ENCODE data around the gene ENOX1.
"Not testable (repeated sequence)": the region's sequence is repeated elsewhere in the genome, so short reads cannot be mapped to it uniquely, and the experiment has no call there.

Gene ENOX1

DNA sequence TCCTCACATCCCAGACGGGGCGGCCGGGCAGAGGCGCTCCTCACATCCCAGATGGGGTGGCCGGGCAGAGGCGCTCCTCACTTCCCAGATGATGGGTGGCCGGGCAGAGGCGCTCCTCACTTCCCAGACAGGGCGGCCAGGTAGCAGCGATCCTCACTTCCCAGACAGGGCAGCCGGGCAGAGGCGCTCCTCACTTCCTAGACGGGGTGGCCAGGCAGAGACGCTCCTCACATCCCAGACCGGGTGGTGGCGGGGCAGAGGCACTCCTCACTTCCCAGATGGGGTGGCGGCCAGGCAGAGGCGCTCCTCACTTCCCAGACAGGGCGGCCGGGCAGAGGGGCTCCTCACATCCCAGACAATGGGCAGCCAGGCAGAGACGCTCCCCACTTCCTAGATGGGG lies 370.4 kb downstream of the ENOX1 start:
- peak; percentile 18 for DNase-seq

DNA sequence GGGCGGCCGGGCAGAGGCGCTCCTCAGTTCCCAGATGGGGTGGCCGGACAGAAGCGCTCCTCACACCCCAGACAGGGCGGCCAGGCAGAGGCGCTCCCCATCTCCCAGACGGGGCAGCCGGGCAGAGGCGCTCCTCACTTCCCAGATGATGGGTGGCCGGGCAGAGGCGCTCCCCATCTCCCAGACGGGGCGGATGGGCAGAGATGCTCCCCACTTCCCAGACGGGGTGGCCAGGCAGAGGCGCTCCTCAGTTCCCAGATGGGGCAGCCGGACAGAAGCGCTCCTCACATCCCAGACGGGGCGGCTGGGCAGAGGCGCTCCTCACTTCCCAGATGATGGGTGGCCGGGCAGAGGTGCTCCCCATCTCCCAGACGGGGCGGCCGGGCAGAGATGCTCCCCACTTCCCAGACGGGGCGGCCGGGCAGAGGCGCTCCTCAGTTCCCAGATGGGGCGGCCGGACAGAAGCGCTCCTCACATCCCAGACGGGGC lies 370.8 kb downstream of the ENOX1 start:
- not testable (repeated sequence) for DNase-seq

DNA sequence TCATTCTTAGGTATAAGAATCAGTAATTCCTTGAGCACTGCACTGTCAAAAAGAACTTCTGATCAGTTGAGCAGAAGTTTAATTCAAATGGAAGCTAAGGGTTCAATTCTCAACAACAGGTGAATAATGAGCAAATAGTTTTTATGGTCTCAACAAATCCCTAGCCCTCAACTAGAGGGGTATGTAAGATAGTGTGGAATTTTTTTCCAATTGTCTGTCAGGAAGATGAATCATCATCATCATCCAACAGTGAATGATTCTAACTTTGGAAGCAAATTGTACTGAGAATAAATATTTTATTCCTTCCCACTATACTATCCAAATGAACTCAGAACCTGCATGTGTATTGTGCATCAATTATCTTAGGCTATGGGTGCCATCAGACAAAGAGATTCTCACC lies 372.7 kb downstream of the ENOX1 start:
- no peak for DNase-seq

GRCh38 chr13:43411741-43412140 lies 375.0 kb downstream of the ENOX1 start:
- no peak for DNase-seq

- no peak for DNase-seq
Measured at GRCh38 chr13:43411211-43411610, 375.6 kb downstream of the ENOX1 start.

DNA sequence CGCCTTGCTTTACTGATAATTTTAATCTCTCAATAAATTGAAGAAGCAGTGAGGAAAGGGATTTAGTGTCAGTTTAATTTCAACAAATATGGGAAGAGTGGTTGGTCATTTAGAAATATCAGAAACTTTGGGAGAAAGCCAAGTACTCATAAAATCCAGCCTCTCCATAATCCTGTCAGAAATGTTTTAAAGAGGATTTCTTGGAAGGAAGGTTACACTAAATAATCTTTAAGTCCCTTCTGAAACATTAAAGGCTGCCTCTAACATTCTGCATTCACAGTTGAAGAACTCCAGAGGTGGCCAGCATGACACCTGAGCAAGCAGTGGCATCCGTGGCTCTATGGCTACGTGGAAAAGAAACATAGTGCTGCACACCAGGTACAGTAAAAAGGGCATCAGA lies 378.5 kb downstream of the ENOX1 start:
- no peak for DNase-seq

GRCh38 chr13:43407023-43407581 lies 379.7 kb downstream of the ENOX1 start:
- no peak for DNase-seq

- DNase-seq, result no peak
Measured at GRCh38 chr13:43405457-43405856, 381.3 kb downstream of the ENOX1 start.

DNA sequence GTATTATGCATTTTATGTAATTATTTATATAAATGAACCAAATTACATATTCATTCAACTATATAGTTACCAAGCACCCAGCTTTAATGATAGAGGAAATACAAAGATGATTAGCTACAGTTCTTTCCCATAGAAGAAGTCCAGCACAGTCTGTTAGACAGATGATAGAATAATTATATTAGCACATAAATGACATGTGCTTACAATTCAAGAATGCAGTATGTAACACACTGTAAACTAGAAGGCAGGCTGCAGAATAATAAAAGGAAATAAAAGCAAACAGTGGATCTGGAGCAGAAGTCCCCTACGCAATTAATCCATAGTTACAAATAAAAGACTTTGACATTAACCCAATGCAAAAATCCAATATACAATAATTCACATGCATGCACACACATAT lies 384.4 kb downstream of the ENOX1 start:
- DNase-seq, result no peak

- no peak for DNase-seq
Measured at GRCh38 chr13:43401361-43401760, 385.4 kb downstream of the ENOX1 start.

- DNase-seq, result no peak
Measured at GRCh38 chr13:43397111-43397510, 389.7 kb downstream of the ENOX1 start.

GRCh38 chr13:43391036-43391435 lies 395.7 kb downstream of the ENOX1 start:
- DNase-seq, result no peak

- DNase-seq, result no peak
Measured at GRCh38 chr13:43390619-43391018, 396.2 kb downstream of the ENOX1 start.

DNA sequence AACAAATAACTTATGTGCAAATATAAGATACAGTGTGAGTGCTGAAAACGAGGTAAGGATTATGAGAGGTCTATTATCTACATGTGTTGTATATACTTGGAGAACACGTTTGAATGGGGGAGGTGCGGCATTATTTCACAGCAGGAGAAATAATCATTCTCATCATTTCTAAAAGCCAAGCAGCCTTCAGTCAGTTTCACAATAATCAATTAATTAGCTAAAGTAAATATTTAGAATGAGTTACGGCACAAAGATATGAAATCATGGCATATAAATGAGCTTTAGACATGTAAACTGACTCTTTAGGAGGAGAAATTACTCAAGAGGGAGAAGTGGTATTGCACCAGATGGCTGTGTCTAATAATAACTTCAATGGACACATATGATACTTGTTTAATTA lies 396.8 kb downstream of the ENOX1 start:
- DNase-seq, result no peak

GRCh38 chr13:43389573-43389972 lies 397.2 kb downstream of the ENOX1 start:
- DNase-seq, result no peak

DNA sequence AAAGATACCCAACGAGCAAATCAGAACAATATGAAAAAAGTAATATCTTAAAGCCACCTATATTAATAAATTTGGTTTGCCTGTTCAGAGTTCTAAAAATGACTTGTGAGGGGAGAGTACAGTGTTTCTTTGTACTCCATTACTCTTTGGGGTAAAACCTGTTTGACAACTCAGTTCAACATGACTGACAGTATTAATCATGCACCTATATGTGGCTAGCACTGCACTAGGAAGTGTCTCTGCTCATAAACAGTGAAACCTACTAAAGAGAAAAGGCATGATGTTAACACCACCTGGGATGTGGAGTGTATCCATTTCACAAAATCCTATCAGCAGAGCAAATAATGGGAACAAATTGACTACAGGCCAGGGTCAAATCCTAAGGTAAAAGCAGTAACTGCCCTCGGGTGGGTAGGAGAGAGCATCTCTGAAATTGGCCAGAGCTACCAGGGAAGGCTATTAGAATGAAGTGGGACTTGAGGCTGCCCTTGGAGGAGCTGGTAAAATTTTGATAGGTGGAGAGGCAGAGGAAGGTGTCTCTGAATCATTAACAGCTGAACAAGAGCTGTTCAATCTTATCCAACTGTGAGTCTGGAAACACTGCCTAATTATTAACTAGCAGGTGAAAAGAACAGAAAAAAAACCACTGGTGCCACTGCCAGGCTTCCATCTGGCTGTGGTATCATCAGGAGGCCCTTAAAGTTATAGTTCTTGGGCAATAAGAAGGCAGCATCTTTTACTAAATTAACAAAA lies 398.3 kb downstream of the ENOX1 start:
- no peak for DNase-seq

GRCh38 chr13:43387880-43388279 lies 398.9 kb downstream of the ENOX1 start:
- DNase-seq, result no peak

DNA sequence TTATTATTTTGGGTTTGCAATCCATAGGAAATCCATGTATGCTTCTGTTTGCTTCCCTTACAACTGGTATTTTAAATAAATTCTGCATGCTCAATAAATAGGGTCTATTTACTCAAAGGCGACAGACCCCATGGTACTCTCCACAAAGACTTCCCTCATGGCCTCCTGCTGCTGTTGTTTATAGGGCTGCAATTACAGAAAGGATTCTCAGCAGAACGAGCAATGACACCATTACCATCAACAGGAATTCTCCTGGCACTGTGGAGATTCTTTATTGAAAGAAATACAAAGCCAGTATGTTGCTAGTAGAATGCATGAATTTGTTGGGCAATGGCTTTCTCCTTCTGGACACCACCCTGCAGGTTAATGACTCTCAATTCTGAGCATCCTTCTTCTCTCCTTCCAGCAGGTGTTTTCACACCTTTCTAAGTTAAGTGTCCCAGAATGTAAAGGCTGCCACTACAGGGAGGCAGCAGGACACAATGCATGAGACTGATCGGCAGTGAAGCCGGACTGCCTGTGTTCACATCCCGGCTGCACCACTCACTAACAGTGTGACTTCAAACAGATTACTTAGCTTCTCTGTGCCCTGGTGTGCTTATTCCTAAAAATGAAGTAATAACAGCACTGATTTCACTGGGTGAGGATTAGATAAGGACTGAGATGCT lies 403.1 kb downstream of the ENOX1 start:
- no peak for DNase-seq

DNA sequence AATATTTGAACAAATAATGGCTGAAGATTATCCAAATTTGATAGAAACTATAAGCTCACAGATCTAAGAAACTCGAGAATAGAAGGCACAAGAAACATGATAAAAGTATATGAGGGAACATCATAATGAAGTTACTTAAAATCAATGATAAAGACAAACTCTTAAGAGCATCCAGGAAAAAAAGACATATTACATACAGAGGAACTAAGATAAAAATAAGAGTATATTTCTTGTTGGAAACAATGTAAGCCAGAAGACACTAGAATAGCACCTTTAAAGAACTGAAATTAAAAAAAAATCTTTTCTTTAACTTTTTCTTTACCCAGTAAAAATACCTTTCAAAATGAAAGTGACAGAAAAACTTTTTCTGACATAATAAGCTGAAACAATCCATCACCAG lies 407.0 kb downstream of the ENOX1 start:
- no peak for DNase-seq

GRCh38 chr13:43377973-43378372 lies 408.8 kb downstream of the ENOX1 start:
- no peak for DNase-seq

DNA sequence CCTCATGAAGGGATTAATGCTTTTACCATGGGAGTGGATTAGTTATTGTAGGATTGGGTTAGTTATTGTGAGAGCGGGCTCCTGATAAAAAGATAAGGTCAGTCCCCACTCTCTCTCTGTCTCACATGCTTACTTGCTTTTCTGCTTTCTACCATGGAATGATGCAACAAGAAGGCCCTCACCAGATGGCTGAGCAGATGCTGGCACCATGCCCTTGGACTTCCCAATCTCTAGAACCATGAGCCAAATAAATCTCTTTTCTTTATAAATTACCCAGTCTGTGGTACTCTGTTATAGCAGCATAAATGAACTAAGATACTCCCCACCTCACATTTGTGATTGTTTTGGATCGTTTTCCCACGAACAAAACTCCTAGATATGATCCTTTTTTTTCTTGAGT lies 409.6 kb downstream of the ENOX1 start:
- no peak for DNase-seq

DNA sequence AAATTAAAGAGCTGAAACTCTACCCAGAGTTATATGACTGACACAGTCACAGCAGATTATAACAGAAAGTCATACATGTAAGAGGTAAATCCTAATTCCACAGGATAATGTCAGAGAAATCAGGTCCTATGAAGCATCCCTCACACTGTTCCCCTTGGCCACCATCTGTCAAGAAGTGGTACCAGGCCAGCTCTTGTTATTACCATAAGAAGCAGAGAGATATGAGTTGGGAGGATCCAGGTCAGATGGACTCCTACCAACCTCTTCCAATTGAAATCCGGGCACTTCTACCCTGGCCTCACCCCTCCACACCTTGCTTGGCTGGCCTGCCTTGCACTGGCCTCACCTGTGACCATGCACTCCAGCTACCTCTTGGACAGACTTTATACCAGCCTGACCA lies 410.2 kb downstream of the ENOX1 start:
- no peak for DNase-seq

DNA sequence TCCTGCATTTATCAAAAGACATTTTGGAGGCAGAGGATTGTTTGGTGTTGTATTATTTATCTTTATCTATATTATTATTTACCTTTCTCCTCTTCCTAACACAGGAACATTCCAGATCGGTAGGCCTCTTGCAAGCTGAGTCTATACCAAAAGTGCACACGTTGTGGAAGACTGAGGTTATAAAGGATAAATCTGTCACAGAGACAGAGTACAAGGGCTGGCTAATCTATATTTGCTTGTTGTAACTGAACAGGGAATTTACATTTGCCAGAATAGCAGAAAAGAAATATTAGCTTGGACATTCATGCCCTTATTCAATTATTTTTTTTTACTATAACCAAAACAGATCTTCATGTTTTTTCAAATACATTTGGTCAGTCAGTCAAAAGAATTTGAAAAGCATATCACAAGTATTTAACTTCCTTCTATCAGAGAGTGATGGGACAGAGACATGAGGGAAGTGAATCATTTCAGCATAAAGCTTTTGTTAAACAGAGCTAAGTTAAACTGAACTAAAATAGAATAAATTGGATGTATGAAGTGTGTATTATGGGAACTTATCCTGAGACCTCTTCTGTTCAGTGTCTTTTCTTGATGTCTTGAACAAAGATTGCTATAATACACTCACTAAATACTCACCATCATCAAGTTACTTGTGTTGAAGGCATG lies 410.8 kb downstream of the ENOX1 start:
- no peak for DNase-seq

DNA sequence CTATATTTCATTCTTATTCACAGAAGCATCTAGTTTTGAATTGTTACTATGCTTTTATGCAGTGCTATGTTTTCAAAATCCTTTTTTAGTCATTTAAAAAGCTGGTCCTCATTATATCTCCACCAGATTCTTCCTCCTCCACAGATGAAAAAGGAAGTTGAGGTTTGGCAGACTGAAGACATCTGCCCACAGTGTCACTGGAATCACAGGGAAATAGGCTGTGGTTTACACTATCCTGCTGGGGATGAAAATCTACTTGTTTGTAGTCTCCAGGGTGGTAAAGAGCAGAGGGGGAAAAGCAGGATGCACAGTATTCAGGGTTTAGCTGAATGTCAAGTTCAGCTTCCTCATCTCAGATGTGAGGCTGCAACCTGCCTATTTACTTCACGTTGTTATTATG lies 412.2 kb downstream of the ENOX1 start:
- no peak for DNase-seq
